LNCaP clone FGC (cell line): ENCODE results near the gene PDE11A.
"Not testable (repeated sequence)": the region's sequence is repeated elsewhere in the genome, so short reads cannot be mapped to it uniquely, and the experiment has no call there.

Source experiments
- DNase-seq: peaks from one replicate; pipeline ENCODE4 v3.0.0-alpha.2; 2011; ENCODE audit warnings: low read depth
- H3K4me3 ChIP-seq: 2 replicates; pipeline ENCODE4 v1.5.1; 2011; ENCODE audit warnings: mild to moderate bottlenecking, low read depth, low read length, control low read depth
- TF ChIP-seq, protein P1 (sequence below): IDR thresholded peaks from 2 replicates; pipeline ENCODE4 v1.5.1; 2012; ENCODE audit warnings: mild to moderate bottlenecking; ENCODE audit not compliant: control insufficient read depth, insufficient read depth; ENCODE audit errors: extremely low read depth

PDE11A gene

DNA sequence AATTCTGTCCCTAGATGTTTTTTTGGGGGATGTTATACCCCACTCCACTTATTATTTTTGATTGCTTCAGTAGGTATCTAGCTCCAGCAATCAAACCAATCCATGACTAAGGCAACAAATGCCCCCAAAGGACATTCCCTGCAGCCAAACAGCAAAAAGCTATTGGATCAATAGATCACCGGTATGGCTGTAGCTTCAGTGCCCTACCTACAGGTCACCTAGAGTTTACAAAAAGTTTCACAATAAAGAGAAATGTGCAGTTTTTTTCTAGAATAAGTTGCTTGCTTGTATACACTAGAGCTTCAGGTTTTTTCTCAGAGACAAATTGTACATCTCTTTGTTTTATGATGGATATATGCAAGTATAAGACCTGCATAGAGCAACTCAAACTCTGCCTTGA is 27.7 kb downstream of the PDE11A start:
- no peak overlapping the region for H3K4me3 ChIP-seq
- no peak for DNase-seq
- TF ChIP-seq, protein P1, sequence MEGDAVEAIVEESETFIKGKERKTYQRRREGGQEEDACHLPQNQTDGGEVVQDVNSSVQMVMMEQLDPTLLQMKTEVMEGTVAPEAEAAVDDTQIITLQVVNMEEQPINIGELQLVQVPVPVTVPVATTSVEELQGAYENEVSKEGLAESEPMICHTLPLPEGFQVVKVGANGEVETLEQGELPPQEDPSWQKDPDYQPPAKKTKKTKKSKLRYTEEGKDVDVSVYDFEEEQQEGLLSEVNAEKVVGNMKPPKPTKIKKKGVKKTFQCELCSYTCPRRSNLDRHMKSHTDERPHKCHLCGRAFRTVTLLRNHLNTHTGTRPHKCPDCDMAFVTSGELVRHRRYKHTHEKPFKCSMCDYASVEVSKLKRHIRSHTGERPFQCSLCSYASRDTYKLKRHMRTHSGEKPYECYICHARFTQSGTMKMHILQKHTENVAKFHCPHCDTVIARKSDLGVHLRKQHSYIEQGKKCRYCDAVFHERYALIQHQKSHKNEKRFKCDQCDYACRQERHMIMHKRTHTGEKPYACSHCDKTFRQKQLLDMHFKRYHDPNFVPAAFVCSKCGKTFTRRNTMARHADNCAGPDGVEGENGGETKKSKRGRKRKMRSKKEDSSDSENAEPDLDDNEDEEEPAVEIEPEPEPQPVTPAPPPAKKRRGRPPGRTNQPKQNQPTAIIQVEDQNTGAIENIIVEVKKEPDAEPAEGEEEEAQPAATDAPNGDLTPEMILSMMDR: no peak

DNA sequence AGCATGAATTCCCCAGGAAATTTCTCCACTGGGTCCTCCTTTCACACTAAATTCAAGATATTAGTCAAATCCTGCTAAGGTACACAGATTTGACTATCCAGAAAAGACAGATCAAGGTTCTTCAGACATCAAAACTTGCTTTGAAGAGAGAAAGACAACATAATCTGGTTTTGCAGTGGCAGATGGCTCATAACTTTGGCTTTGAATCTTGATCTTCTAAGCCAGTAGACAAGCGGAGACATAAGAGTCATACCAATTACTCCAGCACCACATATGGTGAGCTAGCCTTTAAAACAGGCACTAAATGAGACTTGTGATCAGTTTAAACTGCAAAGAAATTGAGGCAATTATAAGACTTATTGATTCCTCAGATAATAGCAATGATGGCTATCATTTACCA is 29.3 kb downstream of the PDE11A start:
- H3K4me3 ChIP-seq: no peak overlapping the region
- TF ChIP-seq, protein P1: no peak
- no peak for DNase-seq

DNA sequence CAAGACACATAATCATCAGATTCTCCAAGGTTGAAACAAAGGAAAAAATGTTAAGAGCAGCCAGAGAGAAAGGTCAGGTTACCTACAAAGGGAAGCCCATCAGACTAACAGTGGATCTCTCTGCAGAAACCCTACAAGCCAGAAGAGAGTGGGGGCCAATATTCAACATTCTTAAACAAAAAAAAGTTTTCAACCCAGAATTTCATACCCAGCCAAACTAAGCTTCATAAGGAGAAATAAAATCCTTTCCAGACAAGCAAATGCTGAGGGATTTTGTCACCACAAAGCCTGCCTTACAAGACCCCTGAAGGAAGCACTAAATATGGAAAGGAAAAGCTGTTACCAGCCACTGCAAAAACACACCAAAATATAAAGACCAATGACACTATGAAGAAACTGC is 39.0 kb downstream of the PDE11A start:
- not testable (repeated sequence) for DNase-seq

DNA sequence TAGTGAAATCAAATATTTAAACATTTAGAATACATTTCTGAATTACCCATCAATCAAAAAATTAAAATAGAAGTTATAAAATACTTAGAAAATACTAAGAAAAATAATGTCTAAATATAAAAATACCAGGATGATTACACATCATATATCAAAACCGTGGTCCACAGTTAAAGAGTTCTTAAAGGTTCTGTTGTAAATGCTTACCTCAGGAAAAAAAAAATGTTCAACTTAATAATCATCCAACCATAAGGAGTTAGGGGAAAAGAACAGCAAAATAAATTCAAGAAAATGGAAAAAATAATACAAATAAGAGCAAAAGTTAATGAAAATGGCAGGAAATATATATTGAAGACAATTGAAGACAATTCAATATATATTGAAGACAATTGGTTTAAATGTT is 43.2 kb downstream of the PDE11A start:
- TF ChIP-seq, protein P1: no peak

More for the DNA sequence above, 39.0 kb downstream of the PDE11A start:
- not testable (repeated sequence) for H3K4me3 ChIP-seq

GRCh38 chr2:178025551-178026185 is 46.9 kb downstream of the PDE11A start:
- TF ChIP-seq, protein P1: no peak
- no peak for DNase-seq
- no peak overlapping the region for H3K4me3 ChIP-seq

More for the DNA sequence above, 43.2 kb downstream of the PDE11A start:
- no peak for DNase-seq
- no peak overlapping the region for H3K4me3 ChIP-seq

GRCh38 chr2:178018141-178018540 is 54.4 kb downstream of the PDE11A start:
- TF ChIP-seq, protein P1: no peak
- no peak overlapping the region for H3K4me3 ChIP-seq
- no peak for DNase-seq

GRCh38 chr2:178016612-178017011 is 56.0 kb downstream of the PDE11A start:
- DNase-seq: no peak
- H3K4me3 ChIP-seq: no peak overlapping the region
- TF ChIP-seq, protein P1: no peak

- no peak overlapping the region for H3K4me3 ChIP-seq
- no peak for DNase-seq
- TF ChIP-seq, protein P1: no peak
Observed at GRCh38 chr2:178012639-178013038, 59.9 kb downstream of the PDE11A start.
